WTC11 (cell line): Measurements from ENCODE around the gene SLCO4A1.

Experiments
- CTCF ChIP-seq: fragments of 200-600 bp; IDR thresholded peaks from 2 replicates; pipeline ENCODE4 v1.8.0; 2022; ENCODE audit warnings: antibody characterized with exemption
- ELF4 ChIP-seq: sonication (generic); formaldehyde crosslinking; IDR thresholded peaks from 2 replicates; pipeline ENCODE4 v1.8.1; 2022; ENCODE audit warnings: low read depth, mild to moderate bottlenecking, moderate library complexity, missing genetic modification reagents
- GABPB1 ChIP-seq: sonication (generic); formaldehyde crosslinking; IDR thresholded peaks from 2 replicates; pipeline ENCODE4 v1.8.1; 2023; ENCODE audit warnings: mild to moderate bottlenecking, missing genetic modification reagents
- JUN ChIP-seq: sonication (generic); formaldehyde crosslinking; IDR thresholded peaks from 2 replicates; pipeline ENCODE4 v1.8.0; 2023; ENCODE audit warnings: mild to moderate bottlenecking, missing genetic modification reagents
- SMAD3 ChIP-seq: sonication (generic); formaldehyde crosslinking; IDR thresholded peaks from 2 replicates; pipeline ENCODE4 v1.8.0; 2022; ENCODE audit warnings: missing genetic modification reagents, mild to moderate bottlenecking, borderline replicate concordance
- USF1 ChIP-seq: sonication (generic); formaldehyde crosslinking; IDR thresholded peaks from 2 replicates; pipeline ENCODE4 v1.8.0; 2022; ENCODE audit warnings: mild to moderate bottlenecking, missing genetic modification reagents
- TF ChIP-seq, protein P1 (sequence below): sonication (generic); formaldehyde crosslinking; IDR thresholded peaks from 2 replicates; pipeline ENCODE4 v1.8.1; 2022; ENCODE audit warnings: low read depth, missing genetic modification reagents, borderline replicate concordance

GRCh38 chr20:62611012-62611411, 31.3 kb upstream of the SLCO4A1 start:
- TF ChIP-seq CTCF (no peak), JUN (CRISPR knock-in tag) (no peak), ELF4 (no peak), SMAD3 (no peak), USF1 (CRISPR knock-in tag) (no peak), GABPB1 (CRISPR knock-in tag) (no peak)
- TF ChIP-seq, protein P1, sequence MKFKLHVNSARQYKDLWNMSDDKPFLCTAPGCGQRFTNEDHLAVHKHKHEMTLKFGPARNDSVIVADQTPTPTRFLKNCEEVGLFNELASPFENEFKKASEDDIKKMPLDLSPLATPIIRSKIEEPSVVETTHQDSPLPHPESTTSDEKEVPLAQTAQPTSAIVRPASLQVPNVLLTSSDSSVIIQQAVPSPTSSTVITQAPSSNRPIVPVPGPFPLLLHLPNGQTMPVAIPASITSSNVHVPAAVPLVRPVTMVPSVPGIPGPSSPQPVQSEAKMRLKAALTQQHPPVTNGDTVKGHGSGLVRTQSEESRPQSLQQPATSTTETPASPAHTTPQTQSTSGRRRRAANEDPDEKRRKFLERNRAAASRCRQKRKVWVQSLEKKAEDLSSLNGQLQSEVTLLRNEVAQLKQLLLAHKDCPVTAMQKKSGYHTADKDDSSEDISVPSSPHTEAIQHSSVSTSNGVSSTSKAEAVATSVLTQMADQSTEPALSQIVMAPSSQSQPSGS, result no peak
